Natural killer cell (primary cell): ENCODE data around the gene GAGE12H. TPM values are rescaled to one million over a fixed set of nuclear protein-coding genes. Genes with fewer than 3 reads are reported as not detected.

Experiments used
- ATAC-seq, 3 donors: fragments of 150-1000 bp in 2 of 3; fragments of 200-7000 bp in 1 of 3; cut with Tn5 transposase; 1 replicate in 1 of 3; 2 replicates in 2 of 3; pipeline ENCODE4 v1.10.0; 2021; ENCODE audit warnings: mild to moderate bottlenecking in 2 of 3, moderate library complexity in 2 of 3
- DNase-seq, 2 donors: peaks; one replicate each; pipeline versions ENCODE4 v3.0.0 to v3.0.0-alpha.2; 2013 to 2021; ENCODE audit warnings: mixed read lengths in 1 of 2
- H3K27ac ChIP-seq: one replicate; pipeline ENCODE4 v1.5.1; 2013; ENCODE audit warnings: mild to moderate bottlenecking, low read length
- H3K27me3 ChIP-seq: one replicate; pipeline ENCODE4 v1.6.1; 2013; ENCODE audit warnings: low read length; ENCODE audit not compliant: control insufficient read depth, insufficient read depth
- H3K36me3 ChIP-seq: one replicate; pipeline ENCODE4 v1.6.1; 2013; ENCODE audit warnings: low read length; ENCODE audit not compliant: control insufficient read depth, insufficient read depth
- H3K4me1 ChIP-seq: one replicate; pipeline ENCODE4 v1.6.1; 2013; ENCODE audit warnings: low read length; ENCODE audit not compliant: control insufficient read depth, insufficient read depth
- H3K4me3 ChIP-seq: one replicate; pipeline ENCODE4 v1.5.1; 2013; ENCODE audit warnings: low read length
- H3K9me3 ChIP-seq: one replicate; pipeline ENCODE4 v1.6.1; 2013; ENCODE audit warnings: low read length; ENCODE audit not compliant: control insufficient read depth, insufficient read depth
- H3K27ac Mint-ChIP-seq, 2 donors: one replicate each; pipeline ENCODE4 v1.8.0; 2022; ENCODE audit warnings: mild to moderate bottlenecking in 2 of 2, mixed read lengths in 2 of 2, moderate library complexity in 1 of 2
- H3K27me3 Mint-ChIP-seq, 2 donors: one replicate each; pipeline ENCODE4 v1.8.0; 2022; ENCODE audit warnings: low read depth in 2 of 2, mixed read lengths in 2 of 2
- H3K36me3 Mint-ChIP-seq: one replicate; pipeline ENCODE4 v1.8.0; 2022; ENCODE audit warnings: mixed read lengths
- H3K4me1 Mint-ChIP-seq, 2 donors: one replicate each; pipeline ENCODE4 v1.8.0; 2022; ENCODE audit warnings: mixed read lengths in 2 of 2
- H3K4me3 Mint-ChIP-seq: one replicate; pipeline ENCODE4 v1.8.0; 2022; ENCODE audit warnings: mild to moderate bottlenecking, moderate library complexity, mixed read lengths
- H3K9me3 Mint-ChIP-seq, 2 donors: one replicate each; pipeline ENCODE4 v1.8.0; 2022; ENCODE audit warnings: mixed read lengths in 2 of 2
- WGBS: methylation state at CpG from one replicate; pipeline ENCODE4 v1.1.7; 2013; ENCODE audit warnings: missing lambda C conversion rate; ENCODE audit not compliant: insufficient coverage; 5-methylcytosine and 5-hydroxymethylcytosine counted together
- intact Hi-C: fragments of 100-400 bp; cut with micrococcal nuclease; formaldehyde crosslinking; loops from one replicate; pipeline ENCODE4 v1.14.2; 2022
- total RNA-seq, 4 donors: library from RNA; stranded (reverse); fragments of 120-200 nt in 1 of 4; gene quantifications; one replicate each; pipeline versions ENCODE4 v1.2.3 to v1.2.4, GENCODE V29; 2013 to 2022
- TF ChIP-seq, protein P1 (sequence below): fragments of 200-600 bp; IDR thresholded peaks from one replicate; pipeline ENCODE4 v1.8.0; 2022; ENCODE audit warnings: antibody characterized with exemption

GAGE12H gene
- total RNA-seq, 3 donors from 2014 or later (not counting 1 experiment from before 2014, with no cell fraction given): not detected

DNA sequence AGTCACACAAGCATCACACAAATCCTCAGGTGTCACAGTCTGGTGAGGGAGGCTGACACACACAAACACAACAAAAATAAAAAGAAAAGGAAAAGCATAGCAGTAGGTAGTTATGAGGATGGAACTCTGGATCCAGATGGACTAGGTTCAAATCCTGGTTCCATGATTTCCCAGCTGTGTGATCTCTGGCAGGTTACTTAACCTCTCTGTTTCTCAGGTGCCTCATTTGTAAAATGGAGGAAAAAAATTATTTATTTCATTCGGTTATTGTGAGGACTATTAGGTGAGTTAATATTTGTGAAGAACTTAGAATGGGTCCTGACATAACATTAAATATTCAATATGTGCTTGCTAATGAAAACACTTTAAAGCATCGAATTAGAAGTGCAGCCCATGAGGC is 38.8 kb downstream of the GAGE12H start:
- TF ChIP-seq, protein P1, sequence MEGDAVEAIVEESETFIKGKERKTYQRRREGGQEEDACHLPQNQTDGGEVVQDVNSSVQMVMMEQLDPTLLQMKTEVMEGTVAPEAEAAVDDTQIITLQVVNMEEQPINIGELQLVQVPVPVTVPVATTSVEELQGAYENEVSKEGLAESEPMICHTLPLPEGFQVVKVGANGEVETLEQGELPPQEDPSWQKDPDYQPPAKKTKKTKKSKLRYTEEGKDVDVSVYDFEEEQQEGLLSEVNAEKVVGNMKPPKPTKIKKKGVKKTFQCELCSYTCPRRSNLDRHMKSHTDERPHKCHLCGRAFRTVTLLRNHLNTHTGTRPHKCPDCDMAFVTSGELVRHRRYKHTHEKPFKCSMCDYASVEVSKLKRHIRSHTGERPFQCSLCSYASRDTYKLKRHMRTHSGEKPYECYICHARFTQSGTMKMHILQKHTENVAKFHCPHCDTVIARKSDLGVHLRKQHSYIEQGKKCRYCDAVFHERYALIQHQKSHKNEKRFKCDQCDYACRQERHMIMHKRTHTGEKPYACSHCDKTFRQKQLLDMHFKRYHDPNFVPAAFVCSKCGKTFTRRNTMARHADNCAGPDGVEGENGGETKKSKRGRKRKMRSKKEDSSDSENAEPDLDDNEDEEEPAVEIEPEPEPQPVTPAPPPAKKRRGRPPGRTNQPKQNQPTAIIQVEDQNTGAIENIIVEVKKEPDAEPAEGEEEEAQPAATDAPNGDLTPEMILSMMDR: no peak
- Histone ChIP-seq H3K4me1 (no peaks in the 10 kb centered on the region), H3K9me3 (no peaks in the 10 kb centered on the region), H3K4me3 (no peak overlapping the region), H3K27me3 (no peaks in the 10 kb centered on the region), H3K36me3 (no peaks in the 10 kb centered on the region), H3K27ac (no peak overlapping the region)
- intact Hi-C loops: no loop called here
- Mint-ChIP-seq H3K4me3 (no peak overlapping the region), H3K27me3 (peaks cover 4% of the 10 kb centered on the region in 2 donors), H3K9me3 (no peaks in the 10 kb centered on the region), H3K36me3 (no peaks in the 10 kb centered on the region), H3K27ac (no peak overlapping the region), H3K4me1 (no peaks in the 10 kb centered on the region)
- 100% methylated on average over 1 of the region's 2 CpGs for WGBS
- DNase-seq: no peak
- no peak for ATAC-seq

DNA sequence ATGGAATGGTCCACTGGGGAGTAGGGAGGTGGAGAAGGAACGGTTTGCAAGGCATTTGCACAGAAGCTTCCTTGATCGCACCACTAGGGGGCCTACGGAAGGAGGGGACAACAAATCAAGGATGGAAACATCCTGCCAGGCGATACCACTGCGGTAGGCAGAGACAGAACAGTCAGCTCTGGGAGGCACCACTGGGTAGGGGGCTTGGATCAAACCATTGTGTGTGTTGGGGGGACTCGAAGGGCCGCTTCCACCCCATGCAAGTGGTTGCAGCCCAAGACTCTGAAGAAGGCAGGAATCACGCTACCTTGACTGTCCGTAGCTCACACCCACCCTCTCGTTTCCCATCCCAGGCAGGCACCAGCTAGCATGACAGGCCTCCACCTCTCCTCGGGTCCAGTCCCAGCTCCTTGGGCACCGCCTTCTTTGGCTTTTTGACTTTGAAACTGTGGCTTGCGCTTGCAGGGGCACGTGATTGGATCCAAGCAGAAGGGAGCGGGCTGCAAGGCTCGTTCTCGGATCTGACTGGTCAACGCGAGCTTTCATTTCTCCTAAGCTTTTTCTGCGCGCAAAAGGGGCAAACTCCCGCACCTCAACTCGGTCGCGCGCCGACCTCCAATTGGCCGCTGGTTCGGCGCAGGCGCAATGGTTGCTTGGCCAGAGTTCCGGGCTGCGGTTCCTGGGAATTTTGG is 47.5 kb downstream of the GAGE12H start:
- DNase-seq (peak in 1 of 2 donors; percentile 54), ATAC-seq (peak in 1 of 3 donors; percentile 54)
- Histone ChIP-seq H3K27ac (no peak overlapping the region), H3K27me3 (no peaks in the 10 kb centered on the region), H3K4me3 (no peak overlapping the region), H3K36me3 (no peaks in the 10 kb centered on the region), H3K4me1 (no peaks in the 10 kb centered on the region), H3K9me3 (no peaks in the 10 kb centered on the region)
- Mint-ChIP-seq H3K9me3 (peaks cover 0 to 2% of the 10 kb centered on the region in 2 donors), H3K27me3 (peaks cover 0 to 4% of the 10 kb centered on the region in 2 donors), H3K4me1 (peaks cover 0 to 4% of the 10 kb centered on the region in 2 donors), H3K36me3 (no peaks in the 10 kb centered on the region), H3K4me3 (peak overlapping the region; percentile 68), H3K27ac (no peak overlapping the region)
- TF ChIP-seq, protein P1: no peak
- 83% methylated on average over 33 of the region's 33 CpGs for WGBS
- intact Hi-C loops: no loop called here

Other genes with a start within 250 kb of the GAGE12H start
- not detected for gene GAGE13, start 248.4 kb upstream of the GAGE12H start, total RNA-seq
- not detected for gene GAGE12C, start 47.8 kb upstream of the GAGE12H start, total RNA-seq
- gene GAGE12D, start 38.2 kb upstream of the GAGE12H start, total RNA-seq: not detected
- not detected for gene GAGE12E, start 28.7 kb upstream of the GAGE12H start, total RNA-seq
- gene GAGE12F, start 19.1 kb upstream of the GAGE12H start, total RNA-seq: not detected
- gene GAGE12G, start 9.5 kb upstream of the GAGE12H start, total RNA-seq: not detected
- not detected for gene GAGE2A, start 9.5 kb downstream of the GAGE12H start, total RNA-seq
- not detected for gene GAGE1, start 19.1 kb downstream of the GAGE12H start, total RNA-seq
- not detected for gene PAGE1, start 116.0 kb downstream of the GAGE12H start, total RNA-seq
- gene PAGE4, start 249.4 kb downstream of the GAGE12H start, total RNA-seq: not detected